SW480 (cell line): Measurements from ENCODE around the gene ZNF513.
"Not testable (repeated sequence)": the region's sequence is repeated elsewhere in the genome, so short reads cannot be mapped to it uniquely, and the experiment has no call there.

Experiments used
- DNase-seq: peaks from one replicate; pipeline ENCODE4 v3.0.0-alpha.2; 2016; ENCODE audit warnings: low spot score

Gene ZNF513

GRCh38 chr2:27356382-27357181 is 24.0 kb downstream of the ZNF513 start, which contains the start of gene GTF3C2:
Gene GTF3C2 (minus strand): TSS chr2:27356764. CDS start chr2:27343554, 13,210 bp downstream.
- peak; percentile 99 for DNase-seq

- peak; percentile 75 for DNase-seq
Observed at GRCh38 chr2:27356056-27356381, 24.5 kb downstream of the ZNF513 start.

DNA sequence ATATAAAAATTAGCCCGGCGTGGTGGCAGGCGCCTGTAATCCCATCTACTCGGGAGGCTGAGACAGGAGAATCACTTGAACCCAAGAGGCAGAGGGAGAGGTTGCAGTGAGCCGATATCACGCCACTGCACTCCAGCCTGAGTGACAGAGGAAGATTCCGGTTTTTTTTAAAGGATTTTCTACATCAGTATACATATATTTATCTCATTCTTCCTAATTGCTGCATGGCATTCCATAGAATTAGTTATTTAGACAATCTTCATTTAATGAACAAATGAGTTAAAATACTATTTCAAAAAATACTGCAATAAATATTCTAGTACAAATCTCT is 26.0 kb downstream of the ZNF513 start:
- no peak for DNase-seq

GRCh38 chr2:27353762-27354596 is 26.6 kb downstream of the ZNF513 start:
- peak; percentile 41 for DNase-seq

GRCh38 chr2:27353386-27353761 is 27.2 kb downstream of the ZNF513 start:
- not testable (repeated sequence) for DNase-seq

GRCh38 chr2:27351802-27352598 is 28.5 kb downstream of the ZNF513 start:
- DNase-seq, result no peak

- DNase-seq, result no peak
Observed at GRCh38 chr2:27350106-27350693, 30.3 kb downstream of the ZNF513 start.

DNA sequence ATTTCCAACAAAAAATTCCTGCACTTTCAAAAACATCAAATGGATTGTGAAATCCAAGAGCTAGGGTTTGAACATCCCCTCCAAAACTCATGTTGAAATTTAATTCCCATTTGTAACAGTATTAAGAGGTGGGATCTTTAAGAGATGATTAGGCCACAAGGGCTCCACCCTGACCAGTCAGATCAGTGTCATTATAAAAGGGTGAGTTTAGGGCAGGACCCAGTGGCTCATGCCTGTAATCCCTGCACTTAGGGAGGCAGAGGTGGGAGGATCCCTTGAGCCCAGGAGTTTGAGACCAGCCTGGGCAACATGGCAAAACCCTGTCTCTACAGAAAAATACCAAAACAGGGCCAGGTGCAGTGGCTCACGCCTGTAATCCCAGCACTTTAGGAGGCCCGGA is 32.9 kb downstream of the ZNF513 start:
- no peak for DNase-seq

- DNase-seq, result no peak
Observed at GRCh38 chr2:27336173-27336572, 44.4 kb downstream of the ZNF513 start.

- DNase-seq, result no peak
Observed at GRCh38 chr2:27335311-27335710, 45.2 kb downstream of the ZNF513 start.
